H1 (cell line): Measurements from ENCODE around the gene SERPINH1. TPM values are rescaled to one million over a fixed set of nuclear protein-coding genes. Genes with fewer than 3 reads are reported as not detected.

ENCODE experiments used
- CHD7 ChIP-seq: fragments of 300-600 bp; sonication (generic); IDR thresholded peaks from 2 replicates; pipeline ENCODE4 v1.7.1; 2012; ENCODE audit warnings: low read length, moderate library complexity, mild to moderate bottlenecking, inconsistent platforms; ENCODE audit not compliant: insufficient replicate concordance
- polyA plus RNA-seq, 7 experiments: library from polyadenylated mRNA; depleted of rRNA in 3 of 7; stranded (reverse) in 5 of 7; unstranded in 2 of 7; fragments of >200 nt in 5 of 7; fragments of 200-250 nt in 2 of 7; gene quantifications; 1 replicate in 5 of 7; 2 replicates in 1 of 7; 4 replicates in 1 of 7; pipeline versions ENCODE4 v1.2.1 to v1.2.3, GENCODE V29; 2011 to 2013; ENCODE audit warnings: missing spikeins in 2 of 7, mixed read lengths in 2 of 7
- total RNA-seq: library from RNA; stranded (reverse); fragmentation: NEBNext Ultra II Directional; extraction: Animal tissue kit (Norgen Biotek cat#: 25700); gene quantifications from 2 replicates; pipeline ENCODE4 v1.2.1, GENCODE V29; 2021

SERPINH1 gene
- total and polyA plus RNA-seq, 2 of the 8 experiments (the other 6 are each of a cell fraction or from before 2014, with no cell fraction given), result 420 to 621 TPM

GRCh38 chr11:75582895-75583717 is 21.1 kb downstream of the SERPINH1 start (continued):
- TF ChIP-seq CHD7, result no peak
